H1 (cell line): ENCODE data around the gene SWT1.

Source experiments
- BRCA1 ChIP-seq: IDR thresholded peaks from 2 replicates; pipeline ENCODE4 v1.6.1; 2012; ENCODE audit warnings: low read depth, low read length, improper control_type of control experiment
- CTCF ChIP-seq, 3 experiments: IDR thresholded peaks; 1 replicate in 2 of 3; 2 replicates in 1 of 3; pipeline versions ENCODE4 v1.5.1 to v1.6.1; 2011; ENCODE audit warnings: low read length in 3 of 3, mild to moderate bottlenecking in 3 of 3, inconsistent platforms in 2 of 3, low read depth in 1 of 3, moderate library complexity in 1 of 3; ENCODE audit not compliant: insufficient read depth in 1 of 3; ENCODE audit errors: control extremely low read depth in 1 of 3
- EGR1 ChIP-seq: IDR thresholded peaks from 2 replicates; pipeline ENCODE4 v1.6.1; 2011; ENCODE audit warnings: low read depth, low read length, borderline replicate concordance
- EP300 ChIP-seq, 2 experiments: IDR thresholded peaks; 1 replicate in 1 of 2; 2 replicates in 1 of 2; pipeline ENCODE4 v1.6.1; 2011 to 2012; ENCODE audit warnings: low read depth in 2 of 2, low read length in 2 of 2, mild to moderate bottlenecking in 2 of 2, borderline replicate concordance in 1 of 2, inconsistent platforms in 1 of 2, moderate library complexity in 1 of 2
- EZH2 ChIP-seq: fragments of 200-600 bp; sonication (generic); IDR thresholded peaks from 2 replicates; pipeline ENCODE4 v1.7.1; 2012; ENCODE audit warnings: low read depth, mild to moderate bottlenecking, moderate library complexity, low read length, inconsistent platforms; ENCODE audit not compliant: severe bottlenecking
- RFX5 ChIP-seq: IDR thresholded peaks from 2 replicates; pipeline ENCODE4 v1.6.1; 2011; ENCODE audit warnings: low read depth, low read length, improper control_type of control experiment, borderline replicate concordance
- SIX5 ChIP-seq: IDR thresholded peaks from 2 replicates; pipeline ENCODE4 v1.6.1; 2011; ENCODE audit warnings: mild to moderate bottlenecking, low read depth, low read length
- SP2 ChIP-seq: IDR thresholded peaks from 2 replicates; pipeline ENCODE4 v1.6.1; 2012; ENCODE audit warnings: mild to moderate bottlenecking, low read length, inconsistent platforms
- SP4 ChIP-seq: IDR thresholded peaks from 2 replicates; pipeline ENCODE4 v1.6.1; 2012; ENCODE audit warnings: low read length, inconsistent platforms
- TEAD4 ChIP-seq: IDR thresholded peaks from 2 replicates; pipeline ENCODE4 v1.6.1; 2012; ENCODE audit warnings: low read depth, low read length, inconsistent platforms, mixed read lengths

- no peak for TF ChIP-seq RFX5
- no peak for TF ChIP-seq EGR1
- no peak for TF ChIP-seq BRCA1
- no peak for TF ChIP-seq SP4
- no peak for TF ChIP-seq SP2
- no peak for TF ChIP-seq EP300 (IDR thresholded peaks at IDR 0.05; ENCODE audit: borderline replicate concordance in 1 of 2, low read depth in 2 of 2, low read length in 2 of 2)
- no peak for TF ChIP-seq TEAD4
- TF ChIP-seq SIX5, result no peak
- no peak for TF ChIP-seq EZH2
- TF ChIP-seq CTCF (IDR thresholded peaks at IDR 0.05; ENCODE audit: control extremely low read depth in 1 of 3, insufficient read depth in 1 of 3, low read depth in 1 of 3, low read length in 3 of 3), result no peak
These were observed 9.1 kb downstream of the SWT1 start for GRCh38 chr1:185166106-185166505.
